Parathyroid adenoma (tissue), 2 donors: Measurements from ENCODE around the gene FLYWCH2.
"Not testable (repeated sequence)": the region's sequence is repeated elsewhere in the genome, so short reads cannot be mapped to it uniquely, and the experiment has no call there.

Source experiments
- H2AFZ ChIP-seq: fragments of 300-600 bp; sonication (generic); one replicate; pipeline ENCODE4 v1.7.0; 2017; ENCODE audit warnings: antibody characterized with exemption, mild to moderate bottlenecking
- H3K27ac ChIP-seq: fragments of 300-600 bp; sonication (generic); one replicate; pipeline ENCODE4 v1.7.0; 2017
- H3K27me3 ChIP-seq: fragments of 300-600 bp; sonication (generic); one replicate; pipeline ENCODE4 v1.7.0; 2017; ENCODE audit warnings: low read length; ENCODE audit not compliant: control insufficient read depth, insufficient read depth
- H3K36me3 ChIP-seq: fragments of 300-600 bp; sonication (generic); one replicate; pipeline ENCODE4 v1.7.0; 2017; ENCODE audit warnings: low read length; ENCODE audit not compliant: control insufficient read depth, insufficient read depth
- H3K4me1 ChIP-seq: fragments of 300-600 bp; sonication (generic); one replicate; pipeline ENCODE4 v1.7.0; 2017; ENCODE audit warnings: control low read depth
- H3K4me2 ChIP-seq: fragments of 300-600 bp; sonication (generic); one replicate; pipeline ENCODE4 v1.7.0; 2017; ENCODE audit warnings: low read length
- H3K4me3 ChIP-seq: fragments of 300-600 bp; sonication (generic); one replicate; pipeline ENCODE4 v1.7.0; 2017; ENCODE audit warnings: low read depth, low read length
- H3K79me2 ChIP-seq: fragments of 300-600 bp; sonication (generic); one replicate; pipeline ENCODE4 v1.7.0; 2017; ENCODE audit warnings: control low read depth
- H3K9ac ChIP-seq: fragments of 300-600 bp; sonication (generic); one replicate; pipeline ENCODE4 v1.7.0; 2017; ENCODE audit warnings: mild to moderate bottlenecking
- H3K9me3 ChIP-seq: fragments of 300-600 bp; sonication (generic); one replicate; pipeline ENCODE4 v1.7.0; 2017; ENCODE audit warnings: low read length; ENCODE audit not compliant: control insufficient read depth
- CTCF ChIP-seq: fragments of 300-600 bp; sonication (generic); IDR thresholded peaks from one replicate; pipeline ENCODE4 v1.7.0; 2017; ENCODE audit warnings: antibody characterized with exemption, mild to moderate bottlenecking
- donor health status: primary hyperparathyroidism.

FLYWCH2 gene

GRCh38 chr16:2928796-2929195 is 45.8 kb downstream of the FLYWCH2 start:
- no peaks in the 10 kb centered on the region for H3K27me3 ChIP-seq
- no peak overlapping the region for H3K4me3 ChIP-seq
- no peaks in the 10 kb centered on the region for H3K9me3 ChIP-seq
- TF ChIP-seq CTCF = no peak
- H3K79me2 ChIP-seq = peaks cover 39% of the 10 kb centered on the region
- H2AFZ ChIP-seq = no peak overlapping the region
- no peaks in the 10 kb centered on the region for H3K4me1 ChIP-seq
- no peak overlapping the region for H3K9ac ChIP-seq
- H3K4me2 ChIP-seq = no peak overlapping the region
- no peaks in the 10 kb centered on the region for H3K36me3 ChIP-seq
- H3K27ac ChIP-seq = no peak overlapping the region

GRCh38 chr16:2929693-2930092 is 46.7 kb downstream of the FLYWCH2 start:
- Histone ChIP-seq H3K9ac (no peak overlapping the region), H3K36me3 (no peaks in the 10 kb centered on the region), H3K4me2 (no peak overlapping the region), H3K27ac (no peak overlapping the region), H3K4me1 (no peaks in the 10 kb centered on the region), H2AFZ (no peak overlapping the region), H3K4me3 (no peak overlapping the region), H3K27me3 (no peaks in the 10 kb centered on the region), H3K9me3 (no peaks in the 10 kb centered on the region), H3K79me2 (peaks cover 38% of the 10 kb centered on the region)
- no peak for TF ChIP-seq CTCF

GRCh38 chr16:2930236-2930635 is 47.2 kb downstream of the FLYWCH2 start:
- no peak for TF ChIP-seq CTCF
- no peaks in the 10 kb centered on the region for H3K36me3 ChIP-seq
- H3K9me3 ChIP-seq = no peaks in the 10 kb centered on the region
- no peaks in the 10 kb centered on the region for H3K27me3 ChIP-seq
- H3K4me2 ChIP-seq = no peak overlapping the region
- no peak overlapping the region for H3K27ac ChIP-seq
- H3K4me3 ChIP-seq = no peak overlapping the region
- H3K9ac ChIP-seq = no peak overlapping the region
- no peaks in the 10 kb centered on the region for H3K4me1 ChIP-seq
- H2AFZ ChIP-seq = no peak overlapping the region
- H3K79me2 ChIP-seq = peaks cover 38% of the 10 kb centered on the region

GRCh38 chr16:2931231-2931914 is 48.4 kb downstream of the FLYWCH2 start:
- not testable (repeated sequence) for H3K4me3 ChIP-seq, H2AFZ ChIP-seq, H3K27ac ChIP-seq, H3K4me2 ChIP-seq, H3K9me3 ChIP-seq, H3K4me1 ChIP-seq, H3K36me3 ChIP-seq, H3K27me3 ChIP-seq, H3K9ac ChIP-seq
- H3K79me2 ChIP-seq = peaks cover 38% of the 10 kb centered on the region

GRCh38 chr16:2933136-2933535 is 50.1 kb downstream of the FLYWCH2 start:
- Histone ChIP-seq H3K4me2 (no peak overlapping the region), H3K27me3 (no peaks in the 10 kb centered on the region), H3K36me3 (no peaks in the 10 kb centered on the region), H3K27ac (no peak overlapping the region), H3K79me2 (peaks cover 30% of the 10 kb centered on the region), H3K9me3 (no peaks in the 10 kb centered on the region), H3K4me3 (no peak overlapping the region), H3K9ac (no peak overlapping the region), H3K4me1 (no peaks in the 10 kb centered on the region), H2AFZ (no peak overlapping the region)
- TF ChIP-seq CTCF = no peak
